HG03342 (cell line): ENCODE results near the gene RNF44.

Experiments
- ATAC-seq: cut with Tn5 transposase; IDR thresholded peaks from one replicate; pipeline ENCODE4 v1.9.1; 2021; ENCODE audit warnings: mild to moderate bottlenecking, moderate library complexity; ENCODE audit not compliant: unreplicated experiment

Gene RNF44

GRCh38 chr5:176485176-176485575 lies 52.0 kb downstream of the RNF44 start:
- ATAC-seq: no peak

- ATAC-seq: no peak
These were observed 55.5 kb downstream of the RNF44 start for GRCh38 chr5:176481711-176482110.
